Adrenal gland (tissue), 12 donors: Measurements from ENCODE around the gene ZHX3. TPM values are rescaled to one million over a fixed set of nuclear protein-coding genes. Genes with fewer than 3 reads are reported as not detected.

Source experiments
- DNase-seq, 7 donors: peaks; one replicate each; pipeline ENCODE4 v3.0.0-alpha.2; 2019 to 2020
- H3K27ac ChIP-seq, 5 donors: fragments of 200-600 bp; sonication (generic) in 4 of 5; 1 replicate in 3 of 5; 2 replicates in 2 of 5; pipeline versions ENCODE4 v1.5.1 to v1.8.0; 2016 to 2020; ENCODE audit warnings: mild to moderate bottlenecking in 1 of 5
- H3K27me3 ChIP-seq: fragments of 200-600 bp; 2 replicates; pipeline ENCODE4 v1.8.0; 2021
- H3K36me3 ChIP-seq, 2 donors: fragments of 200-600 bp; replicated peaks in 1 of 2; 1 replicate in 1 of 2; 2 replicates in 1 of 2; pipeline versions ENCODE4 v1.5.1 to v1.8.0; 2018 to 2022
- H3K4me1 ChIP-seq, 2 donors: fragments of 200-600 bp; replicated peaks in 1 of 2; 1 replicate in 1 of 2; 2 replicates in 1 of 2; pipeline versions ENCODE4 v1.5.1 to v1.8.0; 2018 to 2021
- H3K4me3 ChIP-seq, 4 donors: fragments of 200-600 bp; sonication (generic) in 3 of 4; one replicate each; pipeline ENCODE4 v1.5.1; 2016 to 2018
- H3K9me3 ChIP-seq, 3 donors: fragments of 200-600 bp; sonication (generic) in 1 of 3; replicated peaks in 1 of 3; 1 replicate in 2 of 3; 2 replicates in 1 of 3; pipeline versions ENCODE4 v1.5.1 to v1.8.0; 2016 to 2021
- CTCF ChIP-seq, 6 experiments: fragments of 450-650 bp in 4 of 6; fragments of 200-600 bp in 2 of 6; sonication (generic) in 1 of 6; IDR thresholded peaks; 1 replicate in 5 of 6; 2 replicates in 1 of 6; pipeline versions ENCODE4 v1.5.1 to v1.8.0; 2016 to 2021; ENCODE audit warnings: antibody characterized with exemption in 6 of 6, mild to moderate bottlenecking in 2 of 6, moderate library complexity in 1 of 6
- POLR2A ChIP-seq, 2 donors: fragments of 450-650 bp; IDR thresholded peaks; one replicate each; pipeline ENCODE4 v1.6.1; 2017; ENCODE audit warnings: antibody characterized with exemption in 2 of 2, mild to moderate bottlenecking in 2 of 2, moderate library complexity in 1 of 2
- WGBS, 4 donors: extraction: QIAGEN DNeasy Blood & Tissue Kit in 2 of 4; methylation state at CpG; one replicate each; pipeline versions ENCODE4 v1.1.5 to v1.1.7; 2013 to 2017; 5-methylcytosine and 5-hydroxymethylcytosine counted together
- intact Hi-C, 2 donors: fragments of 100-400 bp; cut with DNase I; formaldehyde crosslinking; loops; one replicate each; pipeline versions ENCODE4 v1.14.1 to v1.15.0; 2022 to 2023
- polyA plus RNA-seq, 3 donors: library from polyadenylated mRNA; stranded (reverse); fragments of 200-250 nt in 2 of 3; fragments of 350-450 nt in 1 of 3; fragmentation: Illumina TruSeq in 1 of 3; extraction: RNeasy Lipid Tissue Mini Kit (QIAGEN cat#74804) in 1 of 3; gene quantifications; one replicate each; pipeline ENCODE4 v1.2.3, GENCODE V29; 2013 to 2014
- total RNA-seq, 9 donors: library from RNA; depleted of rRNA in 4 of 9; stranded (reverse); fragments of >200 nt in 4 of 9; fragments of 120-200 nt in 1 of 9; fragmentation: NEBNext Ultra II Directional in 1 of 9; extraction: Animal tissue kit (Norgen Biotek cat#: 25700) in 1 of 9; gene quantifications; one replicate each; pipeline versions ENCODE4 v1.1.0 to v1.2.4, GENCODE V29; 2013 to 2023
- donor health status: healthy with polysubstance abuse.
- donor health status: Bipolar disorder and iron deficiency.
- donor health status: DM: yes; HTN: yes; CAD: no.
- donor health status: DM: no; HTN: no; CAD: no.
- donor health status: DM: no; HTN: no; CAD: no.
- donor health status: DM: yes; HTN: yes; CAD: no.

ZHX3 gene
- total and polyA plus RNA-seq, 12 donors = 20.7 to 91.1 (median 51.2) TPM

- 83 to 100% (median 89%) methylated on average over 3 to 8 of the region's 8 CpGs for WGBS, 4 donors
- H3K36me3 ChIP-seq = peaks cover 0 to 13% of the 10 kb centered on the region in 2 donors
- H3K4me1 ChIP-seq = peaks cover 5% of the 10 kb centered on the region in 2 donors
- intact Hi-C loops = no loop called here
- TF ChIP-seq CTCF (IDR thresholded peaks at IDR 0.05) (no peak), POLR2A (IDR thresholded peaks at IDR 0.05) (no peak)
- peaks cover 0 to 11% (median 0%) of the 10 kb centered on the region in 3 donors for H3K9me3 ChIP-seq
- no peaks in the 10 kb centered on the region for H3K27me3 ChIP-seq
- peak overlapping the region in 3 of 5 donors; percentile 57 to 69 (median 64) for H3K27ac ChIP-seq
- no peak for DNase-seq
- no peak overlapping the region for H3K4me3 ChIP-seq
Measured at GRCh38 chr20:41201760-41202159, 115.8 kb downstream of the ZHX3 start.

- Histone ChIP-seq H3K27me3 (no peaks in the 10 kb centered on the region), H3K9me3 (peaks cover 0 to 11% (median 0%) of the 10 kb centered on the region in 3 donors), H3K27ac (no peak overlapping the region), H3K4me3 (no peak overlapping the region), H3K36me3 (peaks cover 0 to 13% of the 10 kb centered on the region in 2 donors), H3K4me1 (peaks cover 5% of the 10 kb centered on the region in 2 donors)
- TF ChIP-seq CTCF (IDR thresholded peaks at IDR 0.05) (no peak), POLR2A (IDR thresholded peaks at IDR 0.05) (no peak)
- DNase-seq = no peak
- WGBS, 4 donors = 82 to 92% (median 90%) methylated on average over 2 to 3 of the region's 3 CpGs
- intact Hi-C loops = no loop called here
Measured at GRCh38 chr20:41200446-41201202, 116.9 kb downstream of the ZHX3 start.

- intact Hi-C loops = no loop called here
Measured at GRCh38 chr20:41198443-41198842, 119.1 kb downstream of the ZHX3 start.

More at GRCh38 chr20:41198443-41198842, 119.1 kb downstream of the ZHX3 start:
- TF ChIP-seq POLR2A (IDR thresholded peaks at IDR 0.05) (no peak), CTCF (IDR thresholded peaks at IDR 0.05) (no peak)
- Histone ChIP-seq H3K4me3 (no peak overlapping the region), H3K9me3 (peaks cover 0 to 11% (median 0%) of the 10 kb centered on the region in 3 donors), H3K4me1 (peaks cover 5% of the 10 kb centered on the region in 2 donors), H3K27ac (no peak overlapping the region), H3K36me3 (peaks cover 0 to 1% of the 10 kb centered on the region in 2 donors), H3K27me3 (no peaks in the 10 kb centered on the region)
- WGBS, 4 donors = 95 to 98% (median 97%) methylated on average over 4 of the region's 4 CpGs
- no peak for DNase-seq
